ENCODE results near the gene RNF17.

DNA sequence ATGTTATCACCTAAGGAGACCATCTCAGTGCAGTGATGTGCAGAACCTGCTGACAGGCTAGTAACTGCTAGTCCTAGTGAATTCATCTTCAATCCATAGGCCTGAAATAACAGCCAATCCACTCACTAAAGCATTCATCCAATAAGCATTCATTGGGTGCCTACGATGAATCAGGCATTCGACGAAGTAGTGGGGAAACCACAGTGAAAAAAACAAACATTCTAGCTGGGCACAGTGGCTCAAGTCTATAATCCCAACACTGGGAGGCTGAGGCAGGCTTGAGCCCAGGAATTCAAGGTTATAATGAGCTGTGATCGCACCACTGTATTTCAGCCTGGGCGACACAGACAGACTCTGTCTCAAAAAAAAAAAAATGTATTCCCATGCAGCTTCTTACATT, 135.6 kb downstream of the RNF17 start:
- TF ChIP-seq, protein P1, sequence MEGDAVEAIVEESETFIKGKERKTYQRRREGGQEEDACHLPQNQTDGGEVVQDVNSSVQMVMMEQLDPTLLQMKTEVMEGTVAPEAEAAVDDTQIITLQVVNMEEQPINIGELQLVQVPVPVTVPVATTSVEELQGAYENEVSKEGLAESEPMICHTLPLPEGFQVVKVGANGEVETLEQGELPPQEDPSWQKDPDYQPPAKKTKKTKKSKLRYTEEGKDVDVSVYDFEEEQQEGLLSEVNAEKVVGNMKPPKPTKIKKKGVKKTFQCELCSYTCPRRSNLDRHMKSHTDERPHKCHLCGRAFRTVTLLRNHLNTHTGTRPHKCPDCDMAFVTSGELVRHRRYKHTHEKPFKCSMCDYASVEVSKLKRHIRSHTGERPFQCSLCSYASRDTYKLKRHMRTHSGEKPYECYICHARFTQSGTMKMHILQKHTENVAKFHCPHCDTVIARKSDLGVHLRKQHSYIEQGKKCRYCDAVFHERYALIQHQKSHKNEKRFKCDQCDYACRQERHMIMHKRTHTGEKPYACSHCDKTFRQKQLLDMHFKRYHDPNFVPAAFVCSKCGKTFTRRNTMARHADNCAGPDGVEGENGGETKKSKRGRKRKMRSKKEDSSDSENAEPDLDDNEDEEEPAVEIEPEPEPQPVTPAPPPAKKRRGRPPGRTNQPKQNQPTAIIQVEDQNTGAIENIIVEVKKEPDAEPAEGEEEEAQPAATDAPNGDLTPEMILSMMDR (IDR thresholded peaks at IDR 0.05) = no peak
- TF ChIP-seq EP300 (IDR thresholded peaks at IDR 0.05) (no peak), POLR2A (IDR thresholded peaks at IDR 0.05) (no peak)
